ENCODE measurements around the gene SLC29A3.

The SLC29A3 gene

DNA sequence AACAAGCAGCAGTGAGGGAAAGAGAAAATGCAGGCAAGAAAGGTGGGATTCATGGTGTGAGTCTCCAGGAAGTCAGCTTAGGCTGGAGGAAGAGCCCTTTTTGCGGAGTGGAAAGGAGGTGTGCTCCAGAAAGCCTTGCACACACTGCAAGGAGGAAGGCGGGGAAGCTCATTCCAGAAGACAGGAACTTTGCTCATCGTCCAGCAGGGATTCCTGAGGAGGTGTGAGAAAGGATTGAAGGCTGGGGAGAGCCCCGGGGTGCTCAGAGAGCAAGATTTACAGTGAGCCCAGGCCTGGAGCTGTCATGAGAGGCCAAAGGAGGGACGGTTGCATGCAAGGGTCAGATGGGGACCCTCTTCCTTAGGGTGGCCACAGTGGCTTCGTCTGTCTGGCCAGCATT is 17.6 kb downstream of the SLC29A3 start:
- no peaks in the 10 kb centered on the region for H3K9me3 ChIP-seq (ENCODE audit: control insufficient read depth, insufficient read depth, low read length)
- no peaks in the 10 kb centered on the region for H3K27me3 ChIP-seq (ENCODE audit: control insufficient read depth, insufficient read depth, low read length)
- DNase-seq (ENCODE audit: low read depth, low spot score), result no peak
- H3K4me3 ChIP-seq (ENCODE audit: low read length), result no peak overlapping the region
- H3K27ac ChIP-seq (ENCODE audit: low read length), result no peak overlapping the region
- H3K4me1 ChIP-seq (ENCODE audit: control insufficient read depth, insufficient read depth, low read length), result peaks cover 2% of the 10 kb centered on the region; the same call in 1 of the 2 replicates
- no peaks in the 10 kb centered on the region for H3K36me3 ChIP-seq (ENCODE audit: control insufficient read depth, insufficient read depth, low read length)
- WGBS (ENCODE audit: insufficient coverage, insufficient read length), result no CpG with 5 or more reads among the region's 6 CpGs

DNA sequence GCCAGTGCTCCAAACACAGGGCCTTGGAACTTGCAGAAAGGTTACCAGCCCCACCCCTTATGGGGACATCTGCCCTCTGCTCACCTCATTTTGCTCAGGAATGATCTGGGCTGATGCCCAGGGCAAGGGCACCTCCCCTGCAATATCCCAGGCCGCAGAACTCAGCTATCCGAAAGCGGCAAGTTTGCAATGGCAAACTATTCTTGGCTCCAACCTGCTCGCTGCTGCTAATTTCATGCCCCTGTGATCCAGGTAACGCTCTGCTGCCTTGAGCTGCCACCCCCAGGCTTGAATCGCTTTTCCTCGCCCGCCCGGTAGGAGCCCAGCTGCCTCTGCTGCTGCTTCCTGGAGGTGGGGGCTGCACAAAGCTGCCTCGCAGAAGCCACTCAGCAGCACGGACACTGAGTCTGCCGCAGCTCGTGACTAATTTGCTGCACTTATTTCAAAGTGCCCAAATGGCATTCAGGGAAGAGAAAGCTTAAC is 18.2 kb downstream of the SLC29A3 start:
- Histone ChIP-seq H3K27me3 (ENCODE audit: control insufficient read depth, insufficient read depth, low read length) (no peaks in the 10 kb centered on the region), H3K4me1 (ENCODE audit: control insufficient read depth, insufficient read depth, low read length) (peaks cover 2% of the 10 kb centered on the region; the same call in 1 of the 2 replicates), H3K27ac (ENCODE audit: low read length) (no peak overlapping the region), H3K9me3 (ENCODE audit: control insufficient read depth, insufficient read depth, low read length) (no peaks in the 10 kb centered on the region), H3K4me3 (ENCODE audit: low read length) (no peak overlapping the region), H3K36me3 (ENCODE audit: control insufficient read depth, insufficient read depth, low read length) (no peaks in the 10 kb centered on the region)
- no peak for DNase-seq (ENCODE audit: low read depth, low spot score)
- no CpG with 5 or more reads among the region's 13 CpGs for WGBS (ENCODE audit: insufficient coverage, insufficient read length)

DNA sequence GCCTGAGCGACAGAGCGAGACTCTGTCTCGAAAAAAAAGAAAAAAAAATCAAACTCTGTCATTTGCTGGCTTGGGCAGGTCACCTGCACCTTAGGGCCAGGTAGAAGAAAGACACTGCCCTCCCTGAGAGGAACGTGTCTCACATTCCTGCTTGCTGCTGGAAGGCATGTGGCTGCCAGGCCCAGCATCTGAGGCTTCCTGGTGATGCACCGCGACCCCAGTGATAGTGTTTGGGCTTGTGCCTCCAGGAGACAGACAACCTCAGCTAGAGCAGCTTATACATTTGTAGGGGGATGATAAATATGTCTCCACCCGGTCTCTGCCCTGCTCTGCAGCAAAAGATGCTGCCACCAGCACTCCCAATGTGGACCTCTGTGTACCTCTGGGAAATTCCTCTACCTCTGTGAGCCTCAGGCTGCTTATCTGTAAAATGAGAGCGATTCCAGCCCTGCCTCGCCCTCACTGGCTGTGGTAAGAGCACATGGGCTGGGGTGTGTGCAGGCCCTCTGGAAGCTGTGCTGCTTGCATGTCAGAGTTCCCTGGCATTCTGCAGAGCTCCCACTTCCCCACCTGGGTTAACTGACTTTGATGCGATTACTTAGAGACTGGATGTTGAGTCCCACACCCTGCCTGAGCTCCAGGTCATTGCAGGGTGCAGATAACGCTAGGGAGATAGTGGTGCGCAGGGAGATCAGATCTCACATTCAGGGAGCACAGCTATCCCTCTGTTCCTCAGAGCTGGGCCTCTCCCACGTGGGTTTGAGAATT is 19.9 kb downstream of the SLC29A3 start:
- Histone ChIP-seq H3K4me3 (ENCODE audit: low read length) (no peak overlapping the region), H3K36me3 (ENCODE audit: control insufficient read depth, insufficient read depth, low read length) (no peaks in the 10 kb centered on the region), H3K27ac (ENCODE audit: low read length) (no peak overlapping the region), H3K9me3 (ENCODE audit: control insufficient read depth, insufficient read depth, low read length) (no peaks in the 10 kb centered on the region), H3K4me1 (ENCODE audit: control insufficient read depth, insufficient read depth, low read length) (peaks cover 5% of the 10 kb centered on the region), H3K27me3 (ENCODE audit: control insufficient read depth, insufficient read depth, low read length) (no peaks in the 10 kb centered on the region)
- no peak for DNase-seq (ENCODE audit: low read depth, low spot score)
- no CpG with 5 or more reads among the region's 13 CpGs for WGBS (ENCODE audit: insufficient coverage, insufficient read length)

DNA sequence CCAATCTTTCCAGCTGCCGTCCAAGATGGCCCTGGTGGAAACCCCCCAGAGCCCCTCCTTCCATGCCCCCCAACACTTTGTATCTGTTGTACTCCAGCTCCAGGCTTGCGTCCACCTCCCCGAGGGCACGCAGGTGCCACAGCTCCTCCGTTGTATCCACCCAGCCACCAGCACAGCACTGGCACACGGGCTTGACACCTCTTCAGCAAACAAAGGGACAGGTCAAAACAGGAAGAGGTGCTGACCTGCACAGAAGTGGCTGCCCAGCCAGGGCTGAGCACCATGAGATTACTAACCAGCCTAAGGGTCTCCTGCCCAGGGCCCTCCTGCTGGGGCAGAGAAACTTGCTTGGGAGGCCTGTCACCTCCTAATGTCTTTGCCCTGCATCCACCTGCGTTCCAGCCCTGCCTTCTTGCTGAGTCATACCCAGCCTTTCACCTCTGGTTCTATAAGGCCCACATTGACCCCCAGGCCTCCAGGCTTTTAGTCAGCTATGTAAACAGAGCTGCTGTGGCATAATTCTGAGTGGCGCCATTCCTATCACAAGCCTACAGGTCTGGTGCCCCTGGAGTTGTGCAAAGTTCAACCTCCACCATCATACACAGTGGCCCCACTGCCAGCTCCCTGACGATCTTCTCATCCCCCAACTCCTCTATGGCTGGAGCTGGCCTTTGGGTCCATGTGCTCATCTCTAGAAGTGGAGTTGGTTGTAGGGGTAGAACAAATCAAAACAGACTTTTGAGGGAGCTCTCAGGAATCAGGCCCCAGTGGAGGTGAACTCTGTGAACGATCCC is 20.9 kb downstream of the SLC29A3 start:
- no CpG with 5 or more reads among the region's 10 CpGs for WGBS (ENCODE audit: insufficient coverage, insufficient read length)
- Histone ChIP-seq H3K4me1 (ENCODE audit: control insufficient read depth, insufficient read depth, low read length) (peaks cover 11% of the 10 kb centered on the region), H3K27me3 (ENCODE audit: control insufficient read depth, insufficient read depth, low read length) (no peaks in the 10 kb centered on the region), H3K27ac (ENCODE audit: low read length) (no peak overlapping the region), H3K4me3 (ENCODE audit: low read length) (no peak overlapping the region), H3K9me3 (ENCODE audit: control insufficient read depth, insufficient read depth, low read length) (no peaks in the 10 kb centered on the region), H3K36me3 (ENCODE audit: control insufficient read depth, insufficient read depth, low read length) (no peaks in the 10 kb centered on the region)
- DNase-seq (ENCODE audit: low read depth, low spot score), result no peak

DNA sequence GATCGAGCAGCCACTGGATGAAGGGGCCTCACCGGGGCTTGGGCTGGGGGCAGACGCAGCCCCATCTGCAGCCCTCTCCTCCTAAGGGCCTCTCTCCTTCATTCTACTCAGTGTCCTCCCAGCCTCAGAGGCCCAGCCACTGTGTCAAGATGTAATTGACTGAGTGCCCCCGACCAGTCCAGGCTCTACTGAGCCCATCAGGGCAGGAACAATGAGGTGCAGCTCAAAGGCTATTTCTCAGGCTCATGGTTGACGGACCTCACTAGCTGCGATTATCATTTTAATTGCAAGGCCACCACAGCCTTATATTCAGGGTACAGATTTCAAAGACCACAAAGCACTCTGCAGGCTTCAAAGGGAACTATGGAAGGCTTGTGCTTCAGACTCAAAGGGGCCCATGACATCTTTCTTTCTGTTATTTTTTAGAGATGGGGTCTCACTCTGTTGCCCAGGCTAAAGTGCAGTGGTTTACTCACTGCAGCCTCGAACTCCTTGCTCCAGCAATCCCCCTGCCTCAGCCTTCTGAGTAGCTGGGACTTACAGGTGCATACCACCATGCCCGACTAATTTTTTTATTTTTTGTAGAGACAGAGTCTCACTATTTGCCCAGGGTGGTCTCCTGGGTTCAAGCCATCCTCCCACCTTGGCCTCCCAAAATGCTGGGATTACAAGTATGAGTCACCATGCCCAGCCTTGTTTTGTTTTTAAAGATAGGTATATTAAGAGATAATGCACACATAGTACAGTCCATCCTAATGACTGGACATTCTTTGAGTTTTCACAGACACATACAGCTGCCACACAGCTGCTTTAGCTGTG is 23.7 kb downstream of the SLC29A3 start:
- DNase-seq (ENCODE audit: low read depth, low spot score), result no peak
- H3K4me1 ChIP-seq (ENCODE audit: control insufficient read depth, insufficient read depth, low read length), result peaks cover 15% of the 10 kb centered on the region
- no CpG with 5 or more reads among the region's 8 CpGs for WGBS (ENCODE audit: insufficient coverage, insufficient read length)
- H3K27me3 ChIP-seq (ENCODE audit: control insufficient read depth, insufficient read depth, low read length), result no peaks in the 10 kb centered on the region
- no peaks in the 10 kb centered on the region for H3K36me3 ChIP-seq (ENCODE audit: control insufficient read depth, insufficient read depth, low read length)
- H3K4me3 ChIP-seq (ENCODE audit: low read length), result no peak overlapping the region
- no peak overlapping the region for H3K27ac ChIP-seq (ENCODE audit: low read length)
- no peaks in the 10 kb centered on the region for H3K9me3 ChIP-seq (ENCODE audit: control insufficient read depth, insufficient read depth, low read length)

DNA sequence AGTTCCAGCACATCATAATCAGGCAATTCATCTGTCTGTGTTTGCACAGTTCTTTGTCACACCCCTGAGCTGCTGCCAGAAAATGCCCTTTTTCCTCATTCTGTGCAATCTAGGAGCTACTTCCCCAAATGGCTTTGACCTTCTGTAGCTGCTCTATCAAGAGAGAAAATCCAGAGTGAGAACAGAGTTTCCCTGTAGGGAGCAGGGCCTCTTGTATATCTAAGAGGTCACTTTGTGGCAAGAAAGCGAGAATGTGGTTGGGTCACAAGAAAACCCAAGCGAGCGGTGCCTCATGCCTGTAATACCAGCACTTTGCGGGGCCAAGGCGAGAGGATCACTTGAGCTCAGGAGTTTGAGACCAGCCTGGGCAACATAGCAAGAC is 24.3 kb downstream of the SLC29A3 start:
- Histone ChIP-seq H3K4me1 (ENCODE audit: control insufficient read depth, insufficient read depth, low read length) (peaks cover 15% of the 10 kb centered on the region), H3K9me3 (ENCODE audit: control insufficient read depth, insufficient read depth, low read length) (no peaks in the 10 kb centered on the region), H3K27me3 (ENCODE audit: control insufficient read depth, insufficient read depth, low read length) (no peaks in the 10 kb centered on the region), H3K4me3 (ENCODE audit: low read length) (no peak overlapping the region), H3K36me3 (ENCODE audit: control insufficient read depth, insufficient read depth, low read length) (no peaks in the 10 kb centered on the region), H3K27ac (ENCODE audit: low read length) (no peak overlapping the region)
- DNase-seq (ENCODE audit: low read depth, low spot score), result no peak
- WGBS (ENCODE audit: insufficient coverage, insufficient read length), result no CpG with 5 or more reads among the region's 5 CpGs

DNA sequence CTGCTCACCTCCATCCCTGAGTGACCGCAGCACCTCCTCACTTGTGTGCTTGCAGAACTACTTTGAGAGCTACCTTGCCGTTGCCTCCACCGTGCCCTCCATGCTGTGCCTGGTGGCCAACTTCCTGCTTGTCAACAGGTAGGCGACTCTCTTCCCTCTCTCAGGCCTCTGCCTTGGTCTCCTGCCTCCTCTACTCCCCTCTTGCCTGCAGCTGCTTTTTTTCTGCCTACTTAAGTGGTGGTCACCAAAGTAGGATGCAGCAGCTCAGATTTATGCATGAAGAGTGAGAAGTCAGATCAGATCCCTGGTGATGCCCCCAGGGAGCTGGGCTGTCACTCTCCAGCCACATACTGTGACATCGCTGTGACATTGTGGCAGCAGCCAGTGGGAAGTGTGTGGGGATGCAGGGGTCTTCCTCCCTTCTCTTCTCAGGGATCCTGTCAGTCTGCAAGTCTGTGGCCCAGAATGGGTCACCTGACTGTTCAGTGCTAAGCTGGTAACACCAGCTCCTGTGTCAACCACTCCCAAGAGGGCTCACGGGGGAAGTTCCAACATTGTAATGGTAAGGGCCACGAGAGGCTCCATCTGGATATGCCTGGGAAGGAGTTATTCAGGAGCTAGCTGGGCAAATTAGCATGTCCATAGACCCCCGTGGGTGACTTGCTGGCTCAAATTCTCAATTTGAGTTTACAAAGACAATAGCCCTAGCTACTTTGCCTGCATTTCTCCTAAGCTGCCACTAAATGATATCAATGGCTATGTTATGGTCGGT is 25.3 kb downstream of the SLC29A3 start:
- peak overlapping the region; percentile 6 for H3K27ac ChIP-seq (ENCODE audit: low read length)
- no peaks in the 10 kb centered on the region for H3K9me3 ChIP-seq (ENCODE audit: control insufficient read depth, insufficient read depth, low read length)
- no peaks in the 10 kb centered on the region for H3K27me3 ChIP-seq (ENCODE audit: control insufficient read depth, insufficient read depth, low read length)
- H3K4me1 ChIP-seq (ENCODE audit: control insufficient read depth, insufficient read depth, low read length), result peaks cover 15% of the 10 kb centered on the region
- no CpG with 5 or more reads among the region's 9 CpGs for whole genome bisulfite sequencing (ENCODE audit: insufficient coverage, insufficient read length)
- DNase-seq (ENCODE audit: low read depth, low spot score), result peak; percentile 75
- H3K4me3 ChIP-seq (ENCODE audit: low read length), result no peak overlapping the region
- no peaks in the 10 kb centered on the region for H3K36me3 ChIP-seq (ENCODE audit: control insufficient read depth, insufficient read depth, low read length)

DNA sequence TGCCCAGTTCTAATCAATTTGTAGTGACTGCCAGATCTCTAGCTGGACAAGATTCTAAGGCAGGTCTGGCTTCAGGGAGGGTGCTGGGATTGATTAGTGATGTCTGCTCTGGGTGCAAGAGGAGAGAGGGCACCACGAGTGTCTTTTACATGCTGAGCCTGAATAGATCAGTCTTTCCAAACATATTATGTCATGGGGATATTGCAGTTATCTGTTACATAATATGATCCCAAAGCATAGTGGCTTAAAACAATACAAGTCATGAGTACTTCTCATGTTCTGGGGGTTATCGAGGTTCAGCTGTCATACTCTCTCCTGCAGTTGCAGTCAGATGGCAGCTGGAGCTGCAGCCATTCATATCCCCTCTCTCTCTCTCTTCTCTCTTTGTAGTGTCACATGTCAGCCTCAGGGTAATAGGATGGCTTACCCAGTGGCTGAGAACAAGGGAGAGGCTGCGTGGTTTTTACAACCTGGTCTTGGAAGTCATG is 26.0 kb downstream of the SLC29A3 start:
- peaks cover 16% of the 10 kb centered on the region for H3K4me1 ChIP-seq (ENCODE audit: control insufficient read depth, insufficient read depth, low read length)
- H3K27me3 ChIP-seq (ENCODE audit: control insufficient read depth, insufficient read depth, low read length), result no peaks in the 10 kb centered on the region
- peak overlapping the region; percentile 39 for H3K27ac ChIP-seq (ENCODE audit: low read length)
- no peak for DNase-seq (ENCODE audit: low read depth, low spot score)
- no peak overlapping the region for H3K4me3 ChIP-seq (ENCODE audit: low read length)
- H3K36me3 ChIP-seq (ENCODE audit: control insufficient read depth, insufficient read depth, low read length), result no peaks in the 10 kb centered on the region
- no peaks in the 10 kb centered on the region for H3K9me3 ChIP-seq (ENCODE audit: control insufficient read depth, insufficient read depth, low read length)
- no CpG with 5 or more reads among the region's 3 CpGs for WGBS (ENCODE audit: insufficient coverage, insufficient read length)

DNA sequence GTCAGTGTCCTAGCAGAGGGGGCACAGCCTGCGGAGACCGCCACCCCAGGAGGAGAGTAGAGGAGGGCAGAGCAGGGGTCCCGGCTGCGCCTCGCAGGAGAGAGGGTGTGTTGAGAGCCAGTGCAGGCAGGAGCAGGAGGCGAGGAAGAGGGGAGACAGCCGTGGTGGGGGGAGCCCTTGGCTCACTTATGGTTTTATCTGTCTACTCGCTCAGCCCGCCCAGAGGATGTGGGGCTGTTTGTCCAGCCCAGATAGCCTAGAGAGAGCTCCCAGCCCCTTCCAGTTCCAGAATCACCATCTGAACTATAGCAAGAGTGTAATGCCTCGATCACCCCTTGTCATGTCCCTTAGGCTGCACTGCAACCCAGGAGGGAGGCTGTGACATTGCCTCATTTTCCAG is 26.6 kb downstream of the SLC29A3 start:
- Histone ChIP-seq H3K4me1 (ENCODE audit: control insufficient read depth, insufficient read depth, low read length) (peaks cover 16% of the 10 kb centered on the region), H3K9me3 (ENCODE audit: control insufficient read depth, insufficient read depth, low read length) (no peaks in the 10 kb centered on the region), H3K27ac (ENCODE audit: low read length) (no peak overlapping the region), H3K4me3 (ENCODE audit: low read length) (no peak overlapping the region), H3K36me3 (ENCODE audit: control insufficient read depth, insufficient read depth, low read length) (no peaks in the 10 kb centered on the region), H3K27me3 (ENCODE audit: control insufficient read depth, insufficient read depth, low read length) (no peaks in the 10 kb centered on the region)
- no peak for DNase-seq (ENCODE audit: low read depth, low spot score)
- no CpG with 5 or more reads among the region's 10 CpGs for WGBS (ENCODE audit: insufficient coverage, insufficient read length)

All from iPS DF 6.9 (cell line).